M059J (cell line): Measurements from ENCODE around the gene FTO. TPM values are rescaled to one million over a fixed set of nuclear protein-coding genes. Genes with fewer than 3 reads are reported as not detected.

ENCODE experiments used
- DNase-seq: peaks from one replicate; pipeline ENCODE4 v3.0.0-alpha.2; 2012; ENCODE audit warnings: low read depth
- total RNA-seq: library from RNA; depleted of rRNA; stranded (reverse); fragments of >200 nt; shearing (Covaris generic); gene quantifications from 2 replicates; pipeline ENCODE4 v1.2.3, GENCODE V29; 2014

The FTO gene
- total RNA-seq, 1 experiment from 2014 or later: 132 TPM

GRCh38 chr16:53962041-53962440 is 258.1 kb downstream of the FTO start:
- DNase-seq: no peak

- DNase-seq: no peak
These were observed 260.3 kb downstream of the FTO start for GRCh38 chr16:53964145-53964790.

- DNase-seq: no peak
These were observed 263.0 kb downstream of the FTO start for GRCh38 chr16:53966821-53967571.

GRCh38 chr16:53967572-53967971 is 263.6 kb downstream of the FTO start:
- DNase-seq: no peak

- no peak for DNase-seq
These were observed 264.5 kb downstream of the FTO start for GRCh38 chr16:53968454-53968853.

GRCh38 chr16:53968896-53969295 is 264.9 kb downstream of the FTO start:
- DNase-seq: no peak

- no peak for DNase-seq
These were observed 267.7 kb downstream of the FTO start for GRCh38 chr16:53971616-53972015.

GRCh38 chr16:53973021-53973420 is 269.1 kb downstream of the FTO start:
- no peak for DNase-seq

GRCh38 chr16:53974484-53975080 is 270.6 kb downstream of the FTO start:
- no peak for DNase-seq

GRCh38 chr16:53980675-53981074 is 276.7 kb downstream of the FTO start:
- DNase-seq: no peak

- no peak for DNase-seq
These were observed 278.7 kb downstream of the FTO start for GRCh38 chr16:53982631-53983042.

- no peak for DNase-seq
These were observed 281.0 kb downstream of the FTO start for GRCh38 chr16:53984936-53985335.

GRCh38 chr16:53985861-53986260 is 281.9 kb downstream of the FTO start:
- DNase-seq: no peak

- no peak for DNase-seq
These were observed 282.8 kb downstream of the FTO start for GRCh38 chr16:53986793-53987192.

GRCh38 chr16:53988136-53988535 is 284.2 kb downstream of the FTO start:
- DNase-seq: no peak

- DNase-seq: no peak
These were observed 285.6 kb downstream of the FTO start for GRCh38 chr16:53989597-53989996.

GRCh38 chr16:53991754-53992378 is 287.9 kb downstream of the FTO start:
- DNase-seq: peak; percentile 70

GRCh38 chr16:53995378-53995777 is 291.4 kb downstream of the FTO start:
- DNase-seq: no peak

GRCh38 chr16:53996961-53997360 is 293.0 kb downstream of the FTO start:
- no peak for DNase-seq

- no peak for DNase-seq
These were observed 294.3 kb downstream of the FTO start for GRCh38 chr16:53998024-53998810.

- DNase-seq: no peak
These were observed 295.1 kb downstream of the FTO start for GRCh38 chr16:53998966-53999522.
